ENCODE results near the gene FRRS1.

FRRS1 gene

GRCh38 chr1:99674115-99675064, 92.0 kb downstream of the FRRS1 start:
- no peak for DNase-seq

GRCh38 chr1:99673315-99673714, 93.1 kb downstream of the FRRS1 start:
- DNase-seq = no peak

GRCh38 chr1:99672530-99673213, 93.8 kb downstream of the FRRS1 start:
- no peak for DNase-seq

- DNase-seq = no peak
Measured at GRCh38 chr1:99672038-99672437, 94.4 kb downstream of the FRRS1 start.

GRCh38 chr1:99670583-99670982, 95.9 kb downstream of the FRRS1 start:
- no peak for DNase-seq

- DNase-seq = no peak
Measured at GRCh38 chr1:99669821-99670220, 96.6 kb downstream of the FRRS1 start.

- DNase-seq = no peak
Measured at GRCh38 chr1:99669376-99669775, 97.1 kb downstream of the FRRS1 start.

GRCh38 chr1:99665212-99665611, 101.2 kb downstream of the FRRS1 start:
- no peak for DNase-seq

- DNase-seq = no peak
Measured at GRCh38 chr1:99663501-99663900, 102.9 kb downstream of the FRRS1 start.

GRCh38 chr1:99662539-99663080, 103.8 kb downstream of the FRRS1 start:
- DNase-seq = no peak

- no peak for DNase-seq
Measured at GRCh38 chr1:99661780-99662179, 104.7 kb downstream of the FRRS1 start.

- no peak for DNase-seq
Measured at GRCh38 chr1:99660496-99660895, 105.9 kb downstream of the FRRS1 start.

- DNase-seq = no peak
Measured at GRCh38 chr1:99659755-99660210, 106.7 kb downstream of the FRRS1 start.

Measured in CD4-positive, alpha-beta T cell treated with Interleukin-10 for 1 hour (primary cell).